D721Med (cell line): ENCODE data around the gene PCDHA2.
A peak's percentile ranks its signal among the peaks of the same experiment; 100 is the strongest.
"Not testable (repeated sequence)": the region's sequence is repeated elsewhere in the genome, so short reads cannot be mapped to it uniquely, and the experiment has no call there.

ENCODE experiments used
- DNase-seq: peaks from one replicate; pipeline ENCODE4 v3.0.0; 2011; ENCODE audit warnings: low spot score; ENCODE audit not compliant: insufficient read length
- FAIRE-seq: peaks from 2 replicates; lab custom pipeline; 2011; peaks lifted over from hg19 to GRCh38; lab: Jason Lieb, UNC
- CTCF ChIP-seq: IDR thresholded peaks from 2 replicates; pipeline ENCODE4 v1.5.1; 2012; ENCODE audit warnings: mild to moderate bottlenecking, control low read depth; ENCODE audit not compliant: insufficient read depth; ENCODE audit errors: missing control alignments

Gene PCDHA2

GRCh38 chr5:140806834-140807775 lies 12.5 kb downstream of the PCDHA2 start, which contains the start of gene PCDHA4:
TSS of gene PCDHA4 (plus strand) at chr5:140807068.
- TF ChIP-seq CTCF = peak; percentile 64
- peak; percentile 94 for FAIRE-seq
- DNase-seq = no peak

DNA sequence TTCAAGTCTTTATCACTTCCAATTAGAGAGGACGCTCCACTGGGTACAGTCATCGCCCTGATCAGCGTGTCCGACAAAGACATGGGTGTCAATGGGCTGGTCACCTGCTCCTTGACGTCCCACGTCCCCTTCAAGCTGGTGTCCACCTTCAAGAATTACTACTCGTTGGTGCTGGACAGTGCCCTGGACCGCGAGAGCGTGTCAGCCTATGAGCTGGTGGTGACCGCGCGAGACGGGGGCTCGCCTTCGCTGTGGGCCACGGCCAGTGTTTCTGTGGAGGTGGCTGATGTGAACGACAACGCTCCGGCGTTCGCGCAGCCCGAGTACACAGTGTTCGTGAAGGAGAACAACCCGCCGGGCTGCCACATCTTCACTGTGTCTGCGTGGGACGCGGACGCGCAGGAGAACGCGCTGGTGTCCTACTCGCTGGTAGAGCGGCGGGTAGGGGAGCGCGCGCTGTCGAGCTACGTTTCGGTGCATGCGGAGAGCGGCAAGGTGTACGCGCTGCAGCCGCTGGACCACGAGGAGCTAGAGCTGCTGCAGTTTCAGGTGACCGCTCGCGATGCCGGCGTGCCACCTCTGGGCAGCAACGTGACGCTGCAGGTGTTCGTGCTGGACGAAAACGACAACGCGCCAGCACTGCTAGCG lies 13.7 kb downstream of the PCDHA2 start:
- FAIRE-seq, DNase-seq: not testable (repeated sequence)

DNA sequence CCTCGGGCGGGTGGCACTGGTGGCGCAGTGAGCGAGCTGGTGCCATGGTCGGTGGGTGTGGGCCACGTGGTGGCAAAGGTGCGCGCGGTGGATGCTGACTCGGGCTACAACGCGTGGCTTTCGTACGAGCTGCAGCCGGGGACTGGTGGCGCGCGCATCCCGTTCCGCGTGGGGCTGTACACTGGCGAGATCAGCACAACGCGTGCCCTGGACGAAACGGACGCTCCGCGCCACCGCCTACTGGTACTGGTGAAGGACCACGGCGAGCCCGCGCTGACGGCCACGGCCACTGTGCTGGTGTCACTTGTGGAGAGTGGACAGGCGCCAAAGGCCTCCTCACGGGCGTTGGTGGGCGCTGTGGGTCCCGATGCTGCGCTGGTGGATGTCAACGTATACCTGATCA lies 14.2 kb downstream of the PCDHA2 start:
- DNase-seq (no peak), FAIRE-seq (no peak)
- TF ChIP-seq CTCF = no peak

DNA sequence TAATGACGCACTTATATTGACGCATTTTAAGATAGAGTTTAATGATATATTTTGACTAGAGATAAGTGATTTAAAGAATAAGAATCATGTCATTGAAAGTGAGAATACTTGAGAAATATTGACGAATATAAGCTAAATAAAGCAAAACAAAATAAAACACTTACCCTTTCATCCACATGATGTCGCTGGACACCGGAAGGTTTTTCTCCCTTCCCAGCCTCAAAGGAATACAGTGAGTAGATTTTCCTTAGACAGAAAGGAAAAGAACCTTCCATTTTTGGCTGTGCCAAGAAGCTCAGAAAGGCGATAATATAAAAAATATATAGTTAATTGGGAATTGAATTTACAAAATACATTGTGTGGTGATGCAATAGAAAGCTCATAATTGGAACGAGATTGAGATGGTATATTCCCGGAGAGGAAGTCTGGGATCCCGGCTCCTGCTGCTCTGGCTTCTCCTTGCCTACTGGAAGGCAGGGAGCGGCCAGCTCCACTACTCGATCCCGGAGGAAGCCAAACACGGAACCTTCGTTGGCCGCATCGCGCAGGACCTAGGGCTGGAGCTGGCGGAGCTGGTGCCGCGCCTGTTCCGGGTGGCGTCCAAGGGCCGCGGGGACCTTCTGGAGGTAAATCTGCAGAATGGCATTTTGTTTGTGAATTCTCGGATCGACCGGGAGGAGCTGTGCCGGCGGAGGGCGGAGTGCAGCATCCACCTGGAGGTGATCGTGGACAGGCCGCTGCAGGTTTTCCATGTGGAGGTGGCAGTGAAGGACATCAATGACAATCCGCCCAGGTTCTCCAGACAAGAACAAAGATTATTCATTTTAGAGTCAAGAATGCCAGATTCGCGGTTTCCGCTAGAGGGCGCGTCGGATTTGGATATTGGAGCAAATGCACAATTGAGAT lies 27.0 kb downstream of the PCDHA2 start, which contains the start of gene PCDHA5:
PCDHA5 (plus strand) TSS at position 239 of the 906 bp plus-strand sequence.
- no peak for TF ChIP-seq CTCF
- DNase-seq (no peak), FAIRE-seq (no peak)

- DNase-seq (no peak), FAIRE-seq (no peak)
- TF ChIP-seq CTCF = no peak
Measured at GRCh38 chr5:140822281-140822629, 27.6 kb downstream of the PCDHA2 start.

GRCh38 chr5:140822969-140823368 lies 28.3 kb downstream of the PCDHA2 start:
- DNase-seq, FAIRE-seq: not testable (repeated sequence)

GRCh38 chr5:140823475-140823874 lies 28.8 kb downstream of the PCDHA2 start:
- TF ChIP-seq CTCF = no peak
- FAIRE-seq (no peak), DNase-seq (no peak)
